Measurements from ENCODE around the gene GPN2.
A peak's percentile ranks its signal among the peaks of the same experiment; 100 is the strongest.
"Not testable (repeated sequence)": the region's sequence is repeated elsewhere in the genome, so short reads cannot be mapped to it uniquely, and the experiment has no call there.

GPN2 gene

GRCh38 chr1:26839339-26839722 is 50.8 kb downstream of the GPN2 start:
- in situ Hi-C loops (cut with MboI; ENCODE audit: low pct_unique_long_range_greater_than_20kb, low sequenced_read_pairs): no loop called here

DNA sequence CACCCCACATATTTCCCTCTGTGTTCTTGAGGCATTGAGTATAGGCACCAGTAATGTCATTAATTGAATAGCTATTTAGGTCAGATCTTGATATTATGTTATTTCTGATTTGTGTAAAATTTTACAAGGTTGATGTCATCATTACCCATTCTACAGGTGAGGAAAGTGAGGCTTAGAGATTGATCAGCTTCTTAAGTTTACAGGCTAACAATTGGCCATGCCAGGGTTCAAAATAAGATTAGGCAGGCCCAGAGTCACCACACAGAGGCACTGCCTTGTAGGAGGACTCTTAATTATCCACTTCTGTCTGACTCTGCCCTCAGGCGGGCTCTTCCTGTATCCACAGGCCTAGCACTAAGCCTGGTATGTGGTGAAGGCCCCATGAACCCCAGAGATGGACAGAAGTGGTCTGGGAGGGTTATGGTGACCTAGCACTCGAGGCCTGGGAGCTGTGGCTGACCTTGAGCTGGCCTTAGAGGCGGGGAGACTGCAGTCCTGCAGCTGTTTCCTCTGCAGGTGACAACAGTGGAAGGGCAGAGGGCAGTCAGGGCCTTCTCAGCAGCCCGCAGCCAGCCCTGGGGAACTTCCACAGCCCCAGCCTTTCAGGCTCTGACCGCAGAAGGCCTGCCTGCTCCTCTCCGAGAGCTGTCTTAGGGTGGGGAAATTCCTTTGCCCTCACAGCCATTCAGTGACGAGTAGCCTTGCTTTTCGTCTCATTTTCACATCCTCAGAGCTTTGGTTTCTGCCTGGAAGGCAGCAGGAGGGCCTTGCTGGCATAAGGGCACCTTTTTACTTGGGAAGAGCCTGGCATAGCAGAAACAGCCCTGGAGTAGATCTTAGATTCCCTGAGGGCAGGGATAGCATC is 51.4 kb downstream of the GPN2 start:
- in situ Hi-C loops (cut with MboI; ENCODE audit: low pct_unique_long_range_greater_than_20kb, low sequenced_read_pairs): no loop called here
- DNase-seq: no peak

More at GRCh38 chr1:26839339-26839722, 50.8 kb downstream of the GPN2 start:
- no peak for DNase-seq

DNA sequence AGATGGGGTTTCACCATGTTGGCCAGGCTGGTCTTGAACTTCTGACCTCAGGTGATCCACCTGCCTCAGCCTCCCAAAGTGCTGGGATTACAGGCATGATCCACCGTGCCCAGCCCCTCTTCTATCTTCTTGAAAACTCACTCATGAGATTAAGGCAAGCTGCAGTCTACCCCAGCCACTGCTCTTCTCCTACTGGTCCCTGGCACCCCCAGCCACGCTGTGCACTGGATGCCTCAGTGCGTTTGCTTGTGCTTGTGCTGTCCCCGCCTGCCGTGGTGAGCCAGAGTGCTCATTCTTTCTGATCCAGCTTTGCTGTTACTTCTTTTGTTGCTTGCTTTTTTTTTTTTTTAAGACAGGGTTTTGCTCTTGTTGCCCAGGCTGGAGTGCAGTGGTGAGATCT is 52.4 kb downstream of the GPN2 start:
- DNase-seq; in situ Hi-C loops (cut with MboI; ENCODE audit: low pct_unique_long_range_greater_than_20kb, low sequenced_read_pairs): not testable (repeated sequence)

DNA sequence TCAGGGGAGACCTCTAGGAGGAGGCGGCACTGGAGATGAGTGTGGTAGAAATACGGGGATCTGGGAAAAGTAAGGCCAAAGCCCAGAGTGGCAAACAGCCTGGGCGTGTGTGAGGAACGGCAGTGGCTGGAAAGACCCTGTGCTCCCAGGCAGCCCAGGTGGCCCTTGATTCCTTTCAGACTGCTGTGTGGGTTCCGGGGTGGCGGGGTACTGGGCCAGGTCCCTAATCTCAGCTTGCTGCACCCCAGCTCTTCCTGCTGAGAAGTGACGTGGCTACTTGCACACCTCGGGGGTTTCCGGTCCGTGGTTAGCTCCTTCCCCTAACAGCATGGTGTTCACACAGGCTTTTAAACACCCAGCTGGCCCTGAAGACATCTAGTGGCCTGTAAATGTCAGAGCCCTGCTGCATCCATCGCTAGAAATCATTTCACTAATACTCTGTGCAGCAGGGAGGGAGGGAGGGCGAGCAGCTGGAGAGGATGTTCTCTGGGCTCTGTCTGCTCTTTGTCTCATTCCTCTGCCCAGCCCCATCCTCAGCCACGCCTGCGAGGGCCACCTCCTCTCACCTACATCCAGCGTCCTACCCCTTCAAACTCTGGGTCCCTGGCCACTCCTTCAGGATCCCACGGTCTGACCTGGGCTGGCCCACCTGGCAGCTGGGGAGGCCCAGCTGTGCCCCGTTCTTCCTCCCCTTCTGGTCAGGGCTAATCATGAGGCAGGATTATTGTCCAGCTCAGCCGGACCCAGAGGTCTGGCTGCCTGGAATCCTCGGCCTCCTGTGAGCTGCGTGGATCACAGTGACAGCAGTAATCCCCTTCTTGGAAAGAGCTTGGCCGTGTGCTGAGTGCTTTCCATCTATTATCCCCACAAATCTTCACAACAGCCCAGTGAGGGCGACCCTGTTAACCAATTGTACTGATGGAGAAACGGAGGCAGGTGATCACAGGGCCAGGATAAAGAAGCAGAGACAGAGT is 56.4 kb downstream of the GPN2 start:
- peak; percentile 69 for DNase-seq
- in situ Hi-C loops (cut with MboI; ENCODE audit: low pct_unique_long_range_greater_than_20kb, low sequenced_read_pairs): no loop called here

DNA sequence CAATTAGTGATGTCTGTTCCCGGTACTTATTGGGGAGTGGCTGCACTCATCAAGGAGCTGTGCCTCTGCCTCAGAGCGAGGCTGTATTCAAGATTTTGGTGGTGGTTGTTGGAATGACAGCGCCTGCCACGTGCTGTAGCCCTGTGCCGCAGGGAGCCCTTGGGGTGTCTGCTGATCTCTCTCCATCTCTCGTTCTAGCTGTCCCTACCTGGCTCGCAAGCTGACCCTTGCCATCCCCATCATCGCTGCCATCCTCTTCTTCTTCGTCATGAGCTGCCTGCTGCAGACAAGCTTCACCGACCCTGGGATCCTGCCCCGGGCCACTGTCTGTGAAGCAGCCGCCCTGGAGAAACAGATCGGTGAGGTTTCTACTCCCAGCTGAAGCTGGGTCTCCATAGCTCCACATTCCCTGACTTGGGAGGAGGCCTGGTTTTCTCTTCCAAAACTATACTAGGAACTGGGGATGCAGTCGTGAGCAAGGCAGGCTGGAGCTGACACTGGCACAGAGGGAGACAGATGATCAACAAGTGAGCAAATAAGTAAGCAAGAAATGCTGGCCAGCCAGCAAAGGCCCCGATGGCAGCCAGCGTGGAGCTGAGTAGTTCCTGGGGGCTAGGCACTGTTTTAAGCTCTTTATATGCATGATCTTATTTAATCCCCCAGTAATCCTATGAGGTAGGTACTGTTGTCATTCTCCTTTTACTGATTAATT is 57.7 kb downstream of the GPN2 start:
- in situ Hi-C loops (cut with MboI; ENCODE audit: low pct_unique_long_range_greater_than_20kb, low sequenced_read_pairs): no loop called here
- no peak for DNase-seq

GRCh38 chr1:26831546-26832248 is 58.4 kb downstream of the GPN2 start:
- DNase-seq: no peak
- in situ Hi-C loops (cut with MboI; ENCODE audit: low pct_unique_long_range_greater_than_20kb, low sequenced_read_pairs): no loop called here

- no peak for DNase-seq
- in situ Hi-C loops (cut with MboI; ENCODE audit: low pct_unique_long_range_greater_than_20kb, low sequenced_read_pairs): no loop called here
Measured at GRCh38 chr1:26831059-26831458, 59.0 kb downstream of the GPN2 start.

DNA sequence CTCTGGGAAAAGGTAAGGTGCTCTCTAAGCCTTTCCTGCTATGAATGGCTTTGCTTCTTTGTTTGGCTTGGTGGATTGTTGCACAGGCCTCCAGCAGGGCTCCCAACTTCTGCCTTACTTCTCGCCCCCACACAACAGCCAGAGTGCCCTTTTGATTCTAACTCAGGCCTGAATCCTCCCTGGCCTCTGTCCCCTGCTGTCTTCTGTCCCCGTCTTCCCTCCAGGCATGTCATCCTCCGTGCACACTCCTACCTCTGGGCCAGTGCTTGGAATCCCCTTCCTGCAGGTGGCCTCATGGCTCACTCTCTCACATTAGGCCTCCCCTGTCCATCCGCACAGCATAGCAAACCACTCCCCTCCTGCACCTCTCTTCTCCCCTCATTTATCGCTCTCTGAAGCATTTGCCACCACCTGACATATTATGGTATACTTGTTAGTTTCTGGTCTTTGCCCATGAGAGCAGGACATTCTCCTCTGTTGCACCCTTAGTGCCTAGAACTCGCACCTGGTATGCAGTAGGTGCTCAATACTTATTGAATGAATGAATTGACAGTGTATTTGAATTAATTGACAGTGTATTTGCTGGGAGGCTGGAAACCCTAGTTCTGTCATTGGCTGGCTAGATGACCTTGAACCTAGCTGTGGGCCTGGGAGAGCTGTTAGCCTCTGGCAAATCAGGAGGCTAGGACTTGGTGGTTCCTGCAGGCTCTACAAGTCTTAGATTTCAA is 60.7 kb downstream of the GPN2 start:
- in situ Hi-C loops (cut with MboI; ENCODE audit: low pct_unique_long_range_greater_than_20kb, low sequenced_read_pairs): no loop called here

DNA sequence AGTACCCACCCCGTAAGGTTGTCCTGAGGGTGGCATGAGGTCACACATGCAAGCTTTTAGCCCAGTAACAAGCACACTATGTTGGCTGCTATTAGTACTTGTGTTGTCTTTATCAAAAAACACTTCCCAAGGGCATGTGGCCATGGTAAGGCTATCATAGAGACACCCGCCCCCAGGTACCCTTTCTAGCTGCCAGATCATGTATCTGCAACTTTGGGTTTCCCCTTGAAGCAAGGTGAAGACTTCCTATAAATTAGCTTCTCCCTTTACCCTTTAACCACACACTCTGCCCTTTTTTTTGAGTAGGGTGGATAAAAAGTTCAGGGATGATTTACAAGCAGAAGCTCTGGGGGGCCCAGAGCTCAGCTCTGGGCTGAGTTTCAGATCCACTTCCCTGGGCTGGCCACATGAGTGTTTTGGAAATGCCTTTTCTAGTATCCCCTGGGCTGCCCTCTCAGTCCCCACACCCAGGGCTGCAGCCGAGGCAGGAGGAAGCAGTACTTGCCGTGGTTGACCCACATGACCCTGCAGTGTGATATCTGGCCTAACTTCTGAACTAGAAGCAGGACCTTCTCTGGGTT is 61.6 kb downstream of the GPN2 start:
- in situ Hi-C loops (cut with MboI; ENCODE audit: low pct_unique_long_range_greater_than_20kb, low sequenced_read_pairs): no loop called here
- peak; percentile 70 for DNase-seq

More for the DNA sequence above, 60.7 kb downstream of the GPN2 start:
- no peak for DNase-seq

DNA sequence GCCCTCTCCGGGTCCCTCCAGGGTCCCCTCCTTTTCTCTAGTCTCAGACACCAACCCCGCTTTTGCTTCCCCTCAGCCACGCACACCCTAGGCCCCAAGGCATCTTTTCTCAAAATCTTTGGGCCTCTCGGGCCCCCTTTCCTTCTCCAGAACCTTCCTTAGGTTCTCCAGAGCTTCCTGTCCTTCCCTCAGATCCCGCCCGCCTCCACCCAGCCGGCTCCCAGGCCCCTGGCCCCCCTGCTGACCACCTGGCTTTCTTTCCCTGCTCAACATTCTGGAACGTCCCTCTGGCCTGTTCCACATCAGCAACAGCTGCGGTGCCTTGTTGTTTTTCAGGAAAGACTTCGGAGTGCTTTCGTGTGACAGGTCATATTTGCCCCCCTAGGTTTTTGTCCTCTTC is 62.4 kb downstream of the GPN2 start:
- in situ Hi-C loops (cut with MboI; ENCODE audit: low pct_unique_long_range_greater_than_20kb, low sequenced_read_pairs): no loop called here
- DNase-seq: no peak

DNA sequence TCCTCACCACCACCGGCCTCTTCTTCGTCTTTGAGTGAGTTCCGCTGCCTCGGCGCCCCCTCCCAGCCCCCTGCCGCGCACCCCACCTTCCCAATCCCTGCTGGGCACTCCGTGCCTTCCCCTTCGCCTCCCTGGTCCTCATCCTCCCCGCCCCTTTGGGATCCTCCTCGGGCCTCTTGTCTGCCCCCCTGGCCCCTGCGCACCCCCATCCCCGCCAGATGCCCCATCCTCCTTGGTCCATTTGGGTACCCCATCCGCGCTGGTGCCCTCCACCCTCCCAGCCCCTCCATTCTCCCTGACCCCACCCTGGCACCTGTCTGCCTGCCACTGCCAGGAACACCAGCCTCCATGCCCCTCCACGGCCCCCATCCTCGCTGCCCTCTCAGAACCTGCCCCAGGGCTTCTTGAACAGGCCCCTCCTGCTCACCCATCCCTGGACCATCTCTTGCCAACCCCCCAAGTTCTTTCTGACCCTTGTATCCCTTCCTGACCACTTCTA is 62.9 kb downstream of the GPN2 start:
- DNase-seq: no peak
- in situ Hi-C loops (cut with MboI; ENCODE audit: low pct_unique_long_range_greater_than_20kb, low sequenced_read_pairs): no loop called here

GRCh38 chr1:26826261-26827105 is 63.6 kb downstream of the GPN2 start, which contains the start of gene ZDHHC18:
Gene ZDHHC18, plus strand, starts transcription at chr1:26826688. Its CDS starts 117 bp downstream, at chr1:26826805.
- in situ Hi-C loops (cut with MboI; ENCODE audit: low pct_unique_long_range_greater_than_20kb, low sequenced_read_pairs): no loop called here
- DNase-seq: peak; percentile 47

Data from KBM-7 (cell line).